ENCODE data around the gene ARL4A. TPM values are rescaled to one million over a fixed set of nuclear protein-coding genes. Genes with fewer than 3 reads are reported as not detected.

Gene ARL4A
- total and polyA plus RNA-seq, 2 of the 13 experiments (the other 11 are each of a cell fraction or from before 2014, with no cell fraction given): 10.8 to 25.6 TPM

- Histone ChIP-seq H3K9me3 (ENCODE audit: low read length) (no peaks in the 10 kb centered on the region), H3K4me3 (replicated peaks in 1 of 3; ENCODE audit: insufficient read depth in 1 of 3, low read depth in 2 of 3, low read length in 3 of 3) (peak overlapping the region in 1 of 3 experiments; percentile 32; a peak in 1 of 6 replicates), H3K27ac (ENCODE audit: extremely low read length, insufficient read depth, low read length) (peak overlapping the region; percentile 70), H3K9ac (ENCODE audit: insufficient read depth, low read depth, low read length) (peak overlapping the region; percentile 59), H3K27me3 (ENCODE audit: control insufficient read depth in 1 of 2, insufficient read depth in 2 of 2, low read length in 2 of 2) (no peaks in the 10 kb centered on the region), H3K4me1 (ENCODE audit: insufficient read depth, low read length) (peaks cover 58% of the 10 kb centered on the region), H4K20me1 (ENCODE audit: insufficient read depth, low read length) (no peaks in the 10 kb centered on the region), H2AFZ (ENCODE audit: low read length) (no peak overlapping the region), H3K4me2 (ENCODE audit: low read depth, low read length) (peak overlapping the region; percentile 66), H3K79me2 (ENCODE audit: insufficient read depth, low read length) (no peaks in the 10 kb centered on the region), H3K36me3 (replicated peaks in 1 of 2; ENCODE audit: control insufficient read depth in 1 of 2, insufficient read depth in 2 of 2, low read length in 2 of 2) (no peaks in the 10 kb centered on the region)
- DNase-seq (ENCODE audit: low spot score): peak; percentile 98
- CTCF ChIA-PET (ENCODE audit: low intra/inter-chr PET ratio, low total read pairs): interaction anchor here (2.9 kb wide), 1 partner anchor 622 kb away, joined by 27 read pairs; no protein-coding TSS in a partner anchor
- POLR2A ChIA-PET: interaction anchor here (1.0 to 1.9 kb wide), 3 partner anchors 34 to 545 kb away, joined by 3 to 14 read pairs (median 3); partner anchors contain the start of gene ARL4A
- peak; percentile 93 for ATAC-seq
- peak; percentile 51 for FAIRE-seq
- in situ Hi-C loops (cut with HindIII; ENCODE audit: extremely low pct_ligation_motif_present, low pct_unique_long_range_greater_than_20kb) (loop anchor here (5.0 to 10.0 kb wide), 3 partner anchors 42 to 377 kb away; no protein-coding TSS in a partner anchor), intact Hi-C loops (cut with micrococcal nuclease; ENCODE audit: unreplicated experiment) (loop anchor here (1.0 to 10.0 kb wide), 6 partner anchors 30 to 545 kb away; partner anchors contain the start of gene ARL4A)
- WGBS (ENCODE audit: low lambda C conversion rate): 9% methylated on average over 7 of the region's 7 CpGs
- BruUV-seq (replicated peaks): no TSS peak
- no peak for TF ChIP-seq ZNF101 (CRISPR knock-in tag; IDR thresholded peaks at IDR 0.05; ENCODE audit: borderline replicate concordance, low read depth)
- TF ChIP-seq KDM2A (CRISPR knock-in tag; IDR thresholded peaks at IDR 0.05; ENCODE audit: borderline replicate concordance, low read depth): no peak
- TF ChIP-seq ZNF331 (CRISPR knock-in tag; IDR thresholded peaks at IDR 0.05): peak; percentile 59; the same call in 1 of the 2 replicates
- peak; percentile 77; the same call in 1 of the 2 replicates for TF ChIP-seq FOXJ3 (CRISPR knock-in tag; IDR thresholded peaks at IDR 0.05; ENCODE audit: borderline replicate concordance)
- TF ChIP-seq FOXO1 (CRISPR knock-in tag; IDR thresholded peaks at IDR 0.05): peak; percentile 71
- peak; percentile 65; the same call in 1 of the 2 replicates for TF ChIP-seq GATA4 (IDR thresholded peaks at IDR 0.05; ENCODE audit: borderline replicate concordance, low read depth)
- TF ChIP-seq ZBTB8A (CRISPR knock-in tag; IDR thresholded peaks at IDR 0.05; ENCODE audit: borderline replicate concordance, low read depth): peak; percentile 64; the same call in 1 of the 2 replicates
- no peak for TF ChIP-seq ZNF781 (CRISPR knock-in tag; IDR thresholded peaks at IDR 0.05; ENCODE audit: borderline replicate concordance, not compliant biosample characterization)
- no peak for TF ChIP-seq PLSCR1 (CRISPR knock-in tag; IDR thresholded peaks at IDR 0.05; ENCODE audit: borderline replicate concordance)
- TF ChIP-seq ZFP36L2 (CRISPR knock-in tag; IDR thresholded peaks at IDR 0.05): no peak
- TF ChIP-seq, protein P1, sequence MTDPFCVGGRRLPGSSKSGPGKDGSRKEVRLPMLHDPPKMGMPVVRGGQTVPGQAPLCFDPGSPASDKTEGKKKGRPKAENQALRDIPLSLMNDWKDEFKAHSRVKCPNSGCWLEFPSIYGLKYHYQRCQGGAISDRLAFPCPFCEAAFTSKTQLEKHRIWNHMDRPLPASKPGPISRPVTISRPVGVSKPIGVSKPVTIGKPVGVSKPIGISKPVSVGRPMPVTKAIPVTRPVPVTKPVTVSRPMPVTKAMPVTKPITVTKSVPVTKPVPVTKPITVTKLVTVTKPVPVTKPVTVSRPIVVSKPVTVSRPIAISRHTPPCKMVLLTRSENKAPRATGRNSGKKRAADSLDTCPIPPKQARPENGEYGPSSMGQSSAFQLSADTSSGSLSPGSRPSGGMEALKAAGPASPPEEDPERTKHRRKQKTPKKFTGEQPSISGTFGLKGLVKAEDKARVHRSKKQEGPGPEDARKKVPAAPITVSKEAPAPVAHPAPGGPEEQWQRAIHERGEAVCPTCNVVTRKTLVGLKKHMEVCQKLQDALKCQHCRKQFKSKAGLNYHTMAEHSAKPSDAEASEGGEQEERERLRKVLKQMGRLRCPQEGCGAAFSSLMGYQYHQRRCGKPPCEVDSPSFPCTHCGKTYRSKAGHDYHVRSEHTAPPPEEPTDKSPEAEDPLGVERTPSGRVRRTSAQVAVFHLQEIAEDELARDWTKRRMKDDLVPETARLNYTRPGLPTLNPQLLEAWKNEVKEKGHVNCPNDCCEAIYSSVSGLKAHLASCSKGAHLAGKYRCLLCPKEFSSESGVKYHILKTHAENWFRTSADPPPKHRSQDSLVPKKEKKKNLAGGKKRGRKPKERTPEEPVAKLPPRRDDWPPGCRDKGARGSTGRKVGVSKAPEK (CRISPR knock-in tag; IDR thresholded peaks at IDR 0.05; ENCODE audit: borderline replicate concordance): no peak
- TF ChIP-seq GATAD1 (CRISPR knock-in tag; IDR thresholded peaks at IDR 0.05): 0 out of 2 replicates have a peak, but pooled peaks have one; percentile 22
- no peak for TF ChIP-seq ZFP36 (IDR thresholded peaks at IDR 0.05; ENCODE audit: borderline replicate concordance, low read depth, low read length, partially characterized antibody)
- no peak for TF ChIP-seq POLR2A (IDR thresholded peaks at IDR 0.05; ENCODE audit: insufficient read depth in 1 of 2, low read depth in 2 of 2, low read length in 2 of 2)
- peak in 1 of 2 experiments; percentile 49; a peak in 1 of 4 replicates for TF ChIP-seq HMGXB4 (CRISPR knock-in tag; IDR thresholded peaks at IDR 0.05; ENCODE audit: borderline replicate concordance in 1 of 2, low read depth in 1 of 2)
- peak; percentile 10; the same call in 1 of the 2 replicates for TF ChIP-seq CEBPG (CRISPR knock-in tag; IDR thresholded peaks at IDR 0.05)
- no peak for TF ChIP-seq MATR3 (CRISPR knock-in tag; IDR thresholded peaks at IDR 0.05)
Measured at GRCh38 chr7:12640299-12641096, 46.9 kb upstream of the ARL4A start.

All from HepG2 (cell line).